ENCODE results near the gene MVB12B. TPM values are rescaled to one million over a fixed set of nuclear protein-coding genes. Genes with fewer than 3 reads are reported as not detected.

The MVB12B gene
- total RNA-seq, 1 donor from 2014 or later, result 12.8 TPM

DNA sequence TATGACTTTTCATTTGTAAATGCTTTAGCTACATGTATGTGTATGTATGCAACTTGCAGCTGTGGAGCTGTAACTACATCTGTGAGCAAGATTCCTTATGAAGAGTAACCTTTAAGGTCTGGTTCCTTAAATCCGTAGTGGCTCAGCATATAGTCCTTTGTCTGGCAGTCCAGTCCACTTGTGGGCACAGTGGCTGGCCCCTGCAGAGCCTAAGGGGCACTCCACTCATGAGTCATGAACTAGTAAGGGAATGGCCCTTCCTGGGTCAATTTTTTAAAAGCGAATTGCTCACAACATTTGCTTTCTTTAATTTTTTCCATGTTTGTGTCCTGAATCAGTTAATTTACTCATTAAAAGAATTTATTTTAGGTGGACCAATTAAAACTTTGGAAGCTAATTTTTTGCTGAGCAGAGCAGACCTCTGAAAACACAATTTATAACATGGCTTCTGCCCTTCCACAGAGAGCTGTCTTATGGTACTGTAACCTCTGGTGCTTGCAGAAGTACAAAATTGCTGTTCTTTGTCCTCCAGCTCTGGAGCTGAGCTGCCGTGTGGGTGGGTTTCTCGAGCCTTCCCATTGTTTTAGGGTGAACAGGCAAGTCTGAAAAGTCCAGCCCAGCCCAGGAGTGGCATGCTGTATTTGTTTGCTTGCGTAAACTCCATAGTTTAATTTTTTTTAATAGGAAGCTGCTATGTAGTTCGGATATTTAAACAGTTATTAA is 110.1 kb downstream of the MVB12B start:
- Histone ChIP-seq H4K20me1 (ENCODE audit: insufficient read depth, low read length) (no peaks in the 10 kb centered on the region), H3K27ac (ENCODE audit: low read depth, low read length) (no peak overlapping the region), H3K79me2 (ENCODE audit: insufficient read depth, low read length) (no peaks in the 10 kb centered on the region), H2AFZ (ENCODE audit: low read depth, low read length) (no peak overlapping the region), H3K4me2 (ENCODE audit: low read length) (peak overlapping the region; percentile 19), H3K4me1 (ENCODE audit: insufficient read depth, low read length) (peaks cover 29% of the 10 kb centered on the region), H3K9me3 (ENCODE audit: insufficient read depth, low read depth, low read length) (no peaks in the 10 kb centered on the region), H3K36me3 (ENCODE audit: insufficient read depth, low read length) (no peaks in the 10 kb centered on the region), H3K9ac (ENCODE audit: low read length) (no peak overlapping the region), H3K4me3 (ENCODE audit: insufficient read depth, low read depth, low read length) (no peak overlapping the region), H3K27me3 (ENCODE audit: insufficient read depth, low read length) (no peaks in the 10 kb centered on the region)
- peak; percentile 33 for DNase-seq (ENCODE audit: low read depth)
- TF ChIP-seq, protein P1, sequence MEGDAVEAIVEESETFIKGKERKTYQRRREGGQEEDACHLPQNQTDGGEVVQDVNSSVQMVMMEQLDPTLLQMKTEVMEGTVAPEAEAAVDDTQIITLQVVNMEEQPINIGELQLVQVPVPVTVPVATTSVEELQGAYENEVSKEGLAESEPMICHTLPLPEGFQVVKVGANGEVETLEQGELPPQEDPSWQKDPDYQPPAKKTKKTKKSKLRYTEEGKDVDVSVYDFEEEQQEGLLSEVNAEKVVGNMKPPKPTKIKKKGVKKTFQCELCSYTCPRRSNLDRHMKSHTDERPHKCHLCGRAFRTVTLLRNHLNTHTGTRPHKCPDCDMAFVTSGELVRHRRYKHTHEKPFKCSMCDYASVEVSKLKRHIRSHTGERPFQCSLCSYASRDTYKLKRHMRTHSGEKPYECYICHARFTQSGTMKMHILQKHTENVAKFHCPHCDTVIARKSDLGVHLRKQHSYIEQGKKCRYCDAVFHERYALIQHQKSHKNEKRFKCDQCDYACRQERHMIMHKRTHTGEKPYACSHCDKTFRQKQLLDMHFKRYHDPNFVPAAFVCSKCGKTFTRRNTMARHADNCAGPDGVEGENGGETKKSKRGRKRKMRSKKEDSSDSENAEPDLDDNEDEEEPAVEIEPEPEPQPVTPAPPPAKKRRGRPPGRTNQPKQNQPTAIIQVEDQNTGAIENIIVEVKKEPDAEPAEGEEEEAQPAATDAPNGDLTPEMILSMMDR (IDR thresholded peaks at IDR 0.05; ENCODE audit: insufficient read depth, low read depth, low read length), result no peak
- no peak for TF ChIP-seq EZH2 (IDR thresholded peaks at IDR 0.05; ENCODE audit: insufficient read depth, low read length)
- H3K4me1 Mint-ChIP-seq (ENCODE audit: low read depth, unreplicated experiment), result peaks cover 33% of the 10 kb centered on the region
- peak; percentile 5 for FAIRE-seq
- no peak overlapping the region for H3K4me3 Mint-ChIP-seq (ENCODE audit: unreplicated experiment)
- peaks cover 2% of the 10 kb centered on the region for H3K36me3 Mint-ChIP-seq (ENCODE audit: low read depth, unreplicated experiment)
- no peaks in the 10 kb centered on the region for H3K27me3 Mint-ChIP-seq (ENCODE audit: low read depth, unreplicated experiment)
- no peak overlapping the region for H3K27ac Mint-ChIP-seq (ENCODE audit: unreplicated experiment)
- H3K9me3 Mint-ChIP-seq (ENCODE audit: unreplicated experiment), result no peaks in the 10 kb centered on the region

DNA sequence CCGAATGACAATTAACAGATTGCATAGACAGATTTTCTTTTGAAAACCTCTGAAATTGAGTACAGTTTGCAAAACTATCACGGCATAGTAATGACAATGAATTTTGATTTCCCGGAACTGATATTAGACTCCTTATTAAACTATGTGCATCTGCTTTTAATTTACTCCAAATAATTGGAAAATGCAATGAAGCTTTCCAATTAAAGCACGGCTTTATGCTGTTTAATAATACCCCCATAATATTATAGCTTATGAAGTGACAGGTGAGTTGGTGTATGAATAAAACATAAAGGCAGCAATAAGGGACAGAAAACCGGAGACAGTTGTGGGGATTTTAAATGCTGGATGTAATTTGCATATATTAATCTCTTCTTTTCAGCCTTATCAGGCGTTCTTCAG is 110.6 kb downstream of the MVB12B start:
- Histone ChIP-seq H2AFZ (ENCODE audit: low read depth, low read length) (no peak overlapping the region), H3K36me3 (ENCODE audit: insufficient read depth, low read length) (no peaks in the 10 kb centered on the region), H3K9me3 (ENCODE audit: insufficient read depth, low read depth, low read length) (no peaks in the 10 kb centered on the region), H3K27me3 (ENCODE audit: insufficient read depth, low read length) (no peaks in the 10 kb centered on the region), H3K4me1 (ENCODE audit: insufficient read depth, low read length) (peaks cover 29% of the 10 kb centered on the region), H3K9ac (ENCODE audit: low read length) (no peak overlapping the region), H3K27ac (ENCODE audit: low read depth, low read length) (no peak overlapping the region), H4K20me1 (ENCODE audit: insufficient read depth, low read length) (no peaks in the 10 kb centered on the region), H3K4me3 (ENCODE audit: insufficient read depth, low read depth, low read length) (no peak overlapping the region), H3K4me2 (ENCODE audit: low read length) (peak overlapping the region; percentile 19), H3K79me2 (ENCODE audit: insufficient read depth, low read length) (no peaks in the 10 kb centered on the region)
- no peak for DNase-seq (ENCODE audit: low read depth)
- Mint-ChIP-seq H3K27me3 (ENCODE audit: low read depth, unreplicated experiment) (no peaks in the 10 kb centered on the region), H3K36me3 (ENCODE audit: low read depth, unreplicated experiment) (peaks cover 2% of the 10 kb centered on the region), H3K4me1 (ENCODE audit: low read depth, unreplicated experiment) (peaks cover 33% of the 10 kb centered on the region), H3K9me3 (ENCODE audit: unreplicated experiment) (no peaks in the 10 kb centered on the region), H3K27ac (ENCODE audit: unreplicated experiment) (no peak overlapping the region), H3K4me3 (ENCODE audit: unreplicated experiment) (no peak overlapping the region)
- no peak for FAIRE-seq
- no peak for TF ChIP-seq EZH2 (IDR thresholded peaks at IDR 0.05; ENCODE audit: insufficient read depth, low read length)
- TF ChIP-seq, protein P1 (IDR thresholded peaks at IDR 0.05; ENCODE audit: insufficient read depth, low read depth, low read length), result no peak

DNA sequence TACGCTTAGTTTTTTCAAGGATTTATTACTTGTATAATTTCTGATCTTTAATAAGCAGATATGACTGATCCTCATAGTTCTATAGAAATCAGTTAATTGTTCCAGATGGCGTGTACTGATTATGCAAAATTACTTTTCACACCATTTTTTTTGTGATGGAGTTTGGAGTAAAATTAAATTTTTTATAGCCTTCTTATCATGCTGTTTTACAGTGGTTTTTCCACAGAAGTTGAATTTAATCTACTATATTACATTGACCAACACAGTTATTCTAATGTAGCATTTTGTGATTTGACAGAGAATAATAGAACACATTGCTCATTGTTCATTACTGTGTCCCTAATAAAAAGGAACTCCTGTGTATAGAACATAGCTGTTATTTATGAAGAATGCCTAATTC is 111.1 kb downstream of the MVB12B start:
- H3K27ac ChIP-seq (ENCODE audit: low read depth, low read length), result no peak overlapping the region
- peaks cover 29% of the 10 kb centered on the region for H3K4me1 ChIP-seq (ENCODE audit: insufficient read depth, low read length)
- H3K79me2 ChIP-seq (ENCODE audit: insufficient read depth, low read length), result no peaks in the 10 kb centered on the region
- no peak overlapping the region for H3K4me3 ChIP-seq (ENCODE audit: insufficient read depth, low read depth, low read length)
- H3K27me3 ChIP-seq (ENCODE audit: insufficient read depth, low read length), result no peaks in the 10 kb centered on the region
- no peak for TF ChIP-seq EZH2 (IDR thresholded peaks at IDR 0.05; ENCODE audit: insufficient read depth, low read length)
- TF ChIP-seq, protein P1 (IDR thresholded peaks at IDR 0.05; ENCODE audit: insufficient read depth, low read depth, low read length), result no peak
- Mint-ChIP-seq H3K27ac (ENCODE audit: unreplicated experiment) (no peak overlapping the region), H3K4me1 (ENCODE audit: low read depth, unreplicated experiment) (peaks cover 33% of the 10 kb centered on the region), H3K36me3 (ENCODE audit: low read depth, unreplicated experiment) (peaks cover 2% of the 10 kb centered on the region), H3K4me3 (ENCODE audit: unreplicated experiment) (no peak overlapping the region), H3K9me3 (ENCODE audit: unreplicated experiment) (no peaks in the 10 kb centered on the region), H3K27me3 (ENCODE audit: low read depth, unreplicated experiment) (no peaks in the 10 kb centered on the region)
- H2AFZ ChIP-seq (ENCODE audit: low read depth, low read length), result no peak overlapping the region
- no peaks in the 10 kb centered on the region for H4K20me1 ChIP-seq (ENCODE audit: insufficient read depth, low read length)
- FAIRE-seq, result no peak
- no peak overlapping the region for H3K9ac ChIP-seq (ENCODE audit: low read length)
- H3K36me3 ChIP-seq (ENCODE audit: insufficient read depth, low read length), result no peaks in the 10 kb centered on the region
- no peaks in the 10 kb centered on the region for H3K9me3 ChIP-seq (ENCODE audit: insufficient read depth, low read depth, low read length)
- DNase-seq (ENCODE audit: low read depth), result no peak
- no peak overlapping the region for H3K4me2 ChIP-seq (ENCODE audit: low read length)

Measured in astrocyte (in vitro differentiated cells and primary cell).